ENCODE measurements around the gene PPP6C.
"Not testable (repeated sequence)": the region's sequence is repeated elsewhere in the genome, so short reads cannot be mapped to it uniquely, and the experiment has no call there.

Gene PPP6C

GRCh38 chr9:125141251-125141650 is 48.4 kb downstream of the PPP6C start:
- DNase-seq: no peak

- no peak for DNase-seq
These were observed 49.0 kb downstream of the PPP6C start for GRCh38 chr9:125140576-125140975.

- DNase-seq: no peak
These were observed 52.4 kb downstream of the PPP6C start for GRCh38 chr9:125137200-125137599.

GRCh38 chr9:125134976-125135375 is 54.6 kb downstream of the PPP6C start:
- no peak for DNase-seq

- DNase-seq: no peak
These were observed 55.9 kb downstream of the PPP6C start for GRCh38 chr9:125133403-125134329.

GRCh38 chr9:125131778-125132177 is 57.8 kb downstream of the PPP6C start:
- DNase-seq: no peak

GRCh38 chr9:125126019-125126746 is 63.4 kb downstream of the PPP6C start:
- peak; percentile 60 for DNase-seq

- no peak for DNase-seq
These were observed 64.1 kb downstream of the PPP6C start for GRCh38 chr9:125125523-125125922.

- DNase-seq: no peak
These were observed 68.5 kb downstream of the PPP6C start for GRCh38 chr9:125121146-125121545.

GRCh38 chr9:125119643-125120286 is 69.8 kb downstream of the PPP6C start:
- no peak for DNase-seq

GRCh38 chr9:125118696-125119095 is 70.9 kb downstream of the PPP6C start:
- DNase-seq: not testable (repeated sequence)

GRCh38 chr9:125114503-125114902 is 75.1 kb downstream of the PPP6C start:
- DNase-seq: not testable (repeated sequence)

- DNase-seq: no peak
These were observed 79.1 kb downstream of the PPP6C start for GRCh38 chr9:125110464-125110863.

- not testable (repeated sequence) for DNase-seq
These were observed 81.1 kb downstream of the PPP6C start for GRCh38 chr9:125108541-125108940.

- no peak for DNase-seq
These were observed 83.2 kb downstream of the PPP6C start for GRCh38 chr9:125106285-125106893.

GRCh38 chr9:125103770-125104460 is 85.7 kb downstream of the PPP6C start:
- no peak for DNase-seq

GRCh38 chr9:125103021-125103420 is 86.6 kb downstream of the PPP6C start:
- DNase-seq: no peak

GRCh38 chr9:125100822-125101221 is 88.8 kb downstream of the PPP6C start:
- no peak for DNase-seq

- DNase-seq: no peak
These were observed 89.8 kb downstream of the PPP6C start for GRCh38 chr9:125099816-125100215.
